H1 (cell line): ENCODE results near the gene GALNT5. TPM values are rescaled to one million over a fixed set of nuclear protein-coding genes. Genes with fewer than 3 reads are reported as not detected.

Source experiments
- CHD1 ChIP-seq: IDR thresholded peaks from 2 replicates; pipeline ENCODE4 v1.6.1; 2012; ENCODE audit warnings: low read depth, low read length, improper control_type of control experiment
- CTBP2 ChIP-seq: IDR thresholded peaks from 2 replicates; pipeline ENCODE4 v1.7.0; 2011; ENCODE audit warnings: borderline replicate concordance, mild to moderate bottlenecking, moderate library complexity, mixed read lengths, low read length; ENCODE audit not compliant: insufficient read depth, insufficient read length
- FOSL1 ChIP-seq: IDR thresholded peaks from 2 replicates; pipeline ENCODE4 v1.6.1; 2011; ENCODE audit warnings: mild to moderate bottlenecking, low read depth, low read length, moderate library complexity; ENCODE audit not compliant: insufficient read depth
- MAFK ChIP-seq: IDR thresholded peaks from 2 replicates; pipeline ENCODE4 v1.6.1; 2012; ENCODE audit warnings: low read depth, mild to moderate bottlenecking, improper control_type of control experiment, low read length
- NANOG ChIP-seq: IDR thresholded peaks from 2 replicates; pipeline ENCODE4 v1.6.1; 2011; ENCODE audit warnings: low read length, low read depth, mild to moderate bottlenecking, inconsistent platforms; ENCODE audit not compliant: insufficient read depth, poor library complexity, severe bottlenecking
- SIX5 ChIP-seq: IDR thresholded peaks from 2 replicates; pipeline ENCODE4 v1.6.1; 2011; ENCODE audit warnings: mild to moderate bottlenecking, low read depth, low read length
- TAF1 ChIP-seq: IDR thresholded peaks from 2 replicates; pipeline ENCODE4 v1.6.1; 2011; ENCODE audit warnings: mild to moderate bottlenecking, low read depth, low read length
- polyA plus RNA-seq, 7 experiments: library from polyadenylated mRNA; depleted of rRNA in 3 of 7; stranded (reverse) in 5 of 7; unstranded in 2 of 7; fragments of >200 nt in 5 of 7; fragments of 200-250 nt in 2 of 7; gene quantifications; 1 replicate in 5 of 7; 2 replicates in 1 of 7; 4 replicates in 1 of 7; pipeline versions ENCODE4 v1.2.1 to v1.2.3, GENCODE V29; 2011 to 2013; ENCODE audit warnings: missing spikeins in 2 of 7, mixed read lengths in 2 of 7
- total RNA-seq: library from RNA; stranded (reverse); fragmentation: NEBNext Ultra II Directional; extraction: Animal tissue kit (Norgen Biotek cat#: 25700); gene quantifications from 2 replicates; pipeline ENCODE4 v1.2.1, GENCODE V29; 2021
- TF ChIP-seq, protein P1 (sequence below): fragments of 300-600 bp; sonication (generic); IDR thresholded peaks from 2 replicates; pipeline ENCODE4 v1.7.1; 2012; ENCODE audit warnings: low read length, moderate library complexity, mild to moderate bottlenecking, inconsistent platforms; ENCODE audit not compliant: insufficient replicate concordance
- TF ChIP-seq, protein P2 (sequence below): IDR thresholded peaks from 2 replicates; pipeline ENCODE4 v1.6.1; 2012; ENCODE audit warnings: inconsistent platforms

GALNT5 gene
- total and polyA plus RNA-seq, 2 of the 8 experiments (the other 6 are each of a cell fraction or from before 2014, with no cell fraction given) = 0.02 to 0.06 TPM

- TF ChIP-seq, protein P1, sequence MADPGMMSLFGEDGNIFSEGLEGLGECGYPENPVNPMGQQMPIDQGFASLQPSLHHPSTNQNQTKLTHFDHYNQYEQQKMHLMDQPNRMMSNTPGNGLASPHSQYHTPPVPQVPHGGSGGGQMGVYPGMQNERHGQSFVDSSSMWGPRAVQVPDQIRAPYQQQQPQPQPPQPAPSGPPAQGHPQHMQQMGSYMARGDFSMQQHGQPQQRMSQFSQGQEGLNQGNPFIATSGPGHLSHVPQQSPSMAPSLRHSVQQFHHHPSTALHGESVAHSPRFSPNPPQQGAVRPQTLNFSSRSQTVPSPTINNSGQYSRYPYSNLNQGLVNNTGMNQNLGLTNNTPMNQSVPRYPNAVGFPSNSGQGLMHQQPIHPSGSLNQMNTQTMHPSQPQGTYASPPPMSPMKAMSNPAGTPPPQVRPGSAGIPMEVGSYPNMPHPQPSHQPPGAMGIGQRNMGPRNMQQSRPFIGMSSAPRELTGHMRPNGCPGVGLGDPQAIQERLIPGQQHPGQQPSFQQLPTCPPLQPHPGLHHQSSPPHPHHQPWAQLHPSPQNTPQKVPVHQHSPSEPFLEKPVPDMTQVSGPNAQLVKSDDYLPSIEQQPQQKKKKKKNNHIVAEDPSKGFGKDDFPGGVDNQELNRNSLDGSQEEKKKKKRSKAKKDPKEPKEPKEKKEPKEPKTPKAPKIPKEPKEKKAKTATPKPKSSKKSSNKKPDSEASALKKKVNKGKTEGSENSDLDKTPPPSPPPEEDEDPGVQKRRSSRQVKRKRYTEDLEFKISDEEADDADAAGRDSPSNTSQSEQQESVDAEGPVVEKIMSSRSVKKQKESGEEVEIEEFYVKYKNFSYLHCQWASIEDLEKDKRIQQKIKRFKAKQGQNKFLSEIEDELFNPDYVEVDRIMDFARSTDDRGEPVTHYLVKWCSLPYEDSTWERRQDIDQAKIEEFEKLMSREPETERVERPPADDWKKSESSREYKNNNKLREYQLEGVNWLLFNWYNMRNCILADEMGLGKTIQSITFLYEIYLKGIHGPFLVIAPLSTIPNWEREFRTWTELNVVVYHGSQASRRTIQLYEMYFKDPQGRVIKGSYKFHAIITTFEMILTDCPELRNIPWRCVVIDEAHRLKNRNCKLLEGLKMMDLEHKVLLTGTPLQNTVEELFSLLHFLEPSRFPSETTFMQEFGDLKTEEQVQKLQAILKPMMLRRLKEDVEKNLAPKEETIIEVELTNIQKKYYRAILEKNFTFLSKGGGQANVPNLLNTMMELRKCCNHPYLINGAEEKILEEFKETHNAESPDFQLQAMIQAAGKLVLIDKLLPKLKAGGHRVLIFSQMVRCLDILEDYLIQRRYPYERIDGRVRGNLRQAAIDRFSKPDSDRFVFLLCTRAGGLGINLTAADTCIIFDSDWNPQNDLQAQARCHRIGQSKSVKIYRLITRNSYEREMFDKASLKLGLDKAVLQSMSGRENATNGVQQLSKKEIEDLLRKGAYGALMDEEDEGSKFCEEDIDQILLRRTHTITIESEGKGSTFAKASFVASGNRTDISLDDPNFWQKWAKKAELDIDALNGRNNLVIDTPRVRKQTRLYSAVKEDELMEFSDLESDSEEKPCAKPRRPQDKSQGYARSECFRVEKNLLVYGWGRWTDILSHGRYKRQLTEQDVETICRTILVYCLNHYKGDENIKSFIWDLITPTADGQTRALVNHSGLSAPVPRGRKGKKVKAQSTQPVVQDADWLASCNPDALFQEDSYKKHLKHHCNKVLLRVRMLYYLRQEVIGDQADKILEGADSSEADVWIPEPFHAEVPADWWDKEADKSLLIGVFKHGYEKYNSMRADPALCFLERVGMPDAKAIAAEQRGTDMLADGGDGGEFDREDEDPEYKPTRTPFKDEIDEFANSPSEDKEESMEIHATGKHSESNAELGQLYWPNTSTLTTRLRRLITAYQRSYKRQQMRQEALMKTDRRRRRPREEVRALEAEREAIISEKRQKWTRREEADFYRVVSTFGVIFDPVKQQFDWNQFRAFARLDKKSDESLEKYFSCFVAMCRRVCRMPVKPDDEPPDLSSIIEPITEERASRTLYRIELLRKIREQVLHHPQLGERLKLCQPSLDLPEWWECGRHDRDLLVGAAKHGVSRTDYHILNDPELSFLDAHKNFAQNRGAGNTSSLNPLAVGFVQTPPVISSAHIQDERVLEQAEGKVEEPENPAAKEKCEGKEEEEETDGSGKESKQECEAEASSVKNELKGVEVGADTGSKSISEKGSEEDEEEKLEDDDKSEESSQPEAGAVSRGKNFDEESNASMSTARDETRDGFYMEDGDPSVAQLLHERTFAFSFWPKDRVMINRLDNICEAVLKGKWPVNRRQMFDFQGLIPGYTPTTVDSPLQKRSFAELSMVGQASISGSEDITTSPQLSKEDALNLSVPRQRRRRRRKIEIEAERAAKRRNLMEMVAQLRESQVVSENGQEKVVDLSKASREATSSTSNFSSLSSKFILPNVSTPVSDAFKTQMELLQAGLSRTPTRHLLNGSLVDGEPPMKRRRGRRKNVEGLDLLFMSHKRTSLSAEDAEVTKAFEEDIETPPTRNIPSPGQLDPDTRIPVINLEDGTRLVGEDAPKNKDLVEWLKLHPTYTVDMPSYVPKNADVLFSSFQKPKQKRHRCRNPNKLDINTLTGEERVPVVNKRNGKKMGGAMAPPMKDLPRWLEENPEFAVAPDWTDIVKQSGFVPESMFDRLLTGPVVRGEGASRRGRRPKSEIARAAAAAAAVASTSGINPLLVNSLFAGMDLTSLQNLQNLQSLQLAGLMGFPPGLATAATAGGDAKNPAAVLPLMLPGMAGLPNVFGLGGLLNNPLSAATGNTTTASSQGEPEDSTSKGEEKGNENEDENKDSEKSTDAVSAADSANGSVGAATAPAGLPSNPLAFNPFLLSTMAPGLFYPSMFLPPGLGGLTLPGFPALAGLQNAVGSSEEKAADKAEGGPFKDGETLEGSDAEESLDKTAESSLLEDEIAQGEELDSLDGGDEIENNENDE = no peak
- no peak for TF ChIP-seq SIX5
- TF ChIP-seq, protein P2, sequence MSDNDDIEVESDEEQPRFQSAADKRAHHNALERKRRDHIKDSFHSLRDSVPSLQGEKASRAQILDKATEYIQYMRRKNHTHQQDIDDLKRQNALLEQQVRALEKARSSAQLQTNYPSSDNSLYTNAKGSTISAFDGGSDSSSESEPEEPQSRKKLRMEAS = no peak
- TF ChIP-seq FOSL1 = no peak
- TF ChIP-seq MAFK = no peak
- no peak for TF ChIP-seq NANOG
- no peak for TF ChIP-seq CHD1
- no peak for TF ChIP-seq CTBP2
- TF ChIP-seq TAF1 = no peak
Observed at GRCh38 chr2:157283468-157283867, 26.0 kb downstream of the GALNT5 start (continued).
